HG03039 (cell line): ENCODE data around the gene LARGE1.

Experiments used
- ATAC-seq: cut with Tn5 transposase; IDR thresholded peaks from one replicate; pipeline ENCODE4 v1.9.1; 2021; ENCODE audit warnings: mild to moderate bottlenecking, moderate library complexity; ENCODE audit not compliant: unreplicated experiment

Gene LARGE1

DNA sequence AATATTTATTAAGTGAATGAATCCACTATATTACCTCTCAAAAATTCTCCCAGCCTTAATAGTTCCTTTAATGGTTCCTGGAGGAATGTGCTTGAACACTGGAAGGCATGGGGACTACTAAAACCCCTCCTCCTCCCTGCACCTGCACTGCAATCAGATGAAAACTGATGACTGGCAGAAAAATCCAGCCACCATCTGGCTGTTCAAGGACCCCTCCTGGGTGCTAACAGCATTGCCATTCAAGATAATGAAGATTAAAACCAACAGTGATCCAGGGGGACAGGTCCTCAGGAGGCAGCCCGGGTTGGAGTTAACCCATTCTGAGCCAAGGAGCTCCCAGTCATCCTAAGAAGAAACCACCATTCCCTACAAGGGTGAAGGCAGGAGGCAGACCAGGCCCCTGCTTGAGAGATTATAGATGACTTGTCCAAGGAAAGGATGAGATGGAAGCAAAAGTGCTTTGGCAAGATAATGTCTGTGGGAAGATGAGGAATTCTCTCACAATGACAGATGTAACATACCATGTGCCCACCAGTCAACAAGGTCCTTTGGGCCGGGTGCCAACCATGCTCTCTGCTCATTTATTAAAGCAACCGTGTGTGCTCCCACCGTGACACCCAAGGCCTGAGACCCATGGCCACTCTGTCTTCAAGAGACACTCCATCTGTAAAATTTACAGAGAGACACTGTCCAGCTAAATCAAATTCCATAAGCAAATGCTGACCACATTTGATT is 90.6 kb downstream of the LARGE1 start:
- no peak for ATAC-seq

DNA sequence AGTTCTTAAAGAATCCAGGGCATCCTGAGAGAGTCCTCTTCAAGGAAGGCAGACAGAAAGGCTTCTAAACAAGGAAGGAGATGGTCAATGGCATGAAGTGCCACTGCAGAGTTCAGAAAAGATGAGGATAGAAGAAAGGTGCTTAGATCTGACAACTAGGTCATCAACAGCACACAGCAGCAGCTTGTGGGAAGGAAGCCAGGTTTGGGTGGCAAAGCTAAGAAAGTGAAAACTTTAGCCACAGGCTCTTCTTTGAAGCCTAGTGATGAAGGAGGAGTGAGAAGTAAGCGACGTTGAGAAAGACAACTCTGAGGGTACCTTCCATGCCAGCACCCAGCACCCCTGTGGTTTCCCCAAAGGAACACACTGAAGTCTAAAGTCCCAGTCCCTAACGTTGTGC is 92.0 kb downstream of the LARGE1 start:
- no peak for ATAC-seq

DNA sequence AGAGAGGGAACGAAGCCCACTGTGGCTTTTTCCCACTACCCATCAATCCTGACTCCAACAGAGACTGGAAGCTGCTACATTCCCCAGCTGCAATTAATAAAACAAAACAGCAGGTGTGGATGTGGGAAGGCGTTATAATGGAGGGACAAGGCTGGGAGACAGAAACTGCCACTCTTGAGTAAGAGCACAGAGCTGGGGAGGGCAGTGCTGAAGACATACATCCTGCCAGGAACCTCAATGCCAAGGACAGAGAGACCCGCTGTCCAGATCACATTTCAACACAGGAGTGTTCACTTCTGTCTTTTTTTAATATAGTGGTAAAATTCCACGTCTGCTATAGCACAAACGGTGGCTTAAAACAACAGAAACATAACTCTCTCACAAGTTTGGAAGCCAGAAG is 94.5 kb downstream of the LARGE1 start:
- ATAC-seq: no peak

DNA sequence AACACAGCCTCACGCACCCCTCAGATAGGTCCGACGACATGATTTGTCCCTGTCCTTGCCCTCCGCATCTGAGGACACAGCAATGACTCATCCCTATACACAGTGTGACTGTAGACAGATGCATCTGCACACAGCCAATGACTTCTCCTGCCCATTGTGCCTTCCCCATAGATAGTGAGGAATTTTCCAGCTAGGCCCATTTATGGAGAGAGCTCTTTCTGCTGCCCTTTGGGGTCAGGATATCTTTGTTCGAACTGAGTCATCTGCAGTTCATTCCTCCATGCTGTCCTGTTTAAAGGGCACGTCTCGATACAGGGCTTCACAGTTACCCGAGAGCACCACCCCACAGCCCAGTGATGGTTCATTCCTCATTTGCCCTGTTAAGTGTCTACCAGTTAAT is 96.7 kb downstream of the LARGE1 start:
- ATAC-seq: no peak

DNA sequence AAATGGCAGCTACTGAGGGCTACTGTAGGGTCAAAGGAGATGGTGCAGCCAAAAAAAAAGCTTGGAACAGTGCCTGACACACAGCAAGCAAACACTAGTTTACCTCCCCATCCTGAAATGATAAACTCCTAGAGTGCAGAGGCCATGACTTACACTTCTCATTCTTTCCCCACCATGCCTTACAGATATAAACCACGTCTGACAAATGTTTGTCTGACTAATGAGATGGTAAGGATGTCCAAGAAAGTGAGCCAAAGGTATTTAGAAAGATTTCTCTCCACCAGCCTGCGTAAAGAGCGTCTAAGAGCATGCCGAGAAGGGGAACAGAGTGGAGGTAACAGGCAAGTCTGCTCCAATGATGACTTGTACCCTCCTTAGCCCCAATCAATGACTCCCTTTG is 99.0 kb downstream of the LARGE1 start:
- ATAC-seq: no peak

DNA sequence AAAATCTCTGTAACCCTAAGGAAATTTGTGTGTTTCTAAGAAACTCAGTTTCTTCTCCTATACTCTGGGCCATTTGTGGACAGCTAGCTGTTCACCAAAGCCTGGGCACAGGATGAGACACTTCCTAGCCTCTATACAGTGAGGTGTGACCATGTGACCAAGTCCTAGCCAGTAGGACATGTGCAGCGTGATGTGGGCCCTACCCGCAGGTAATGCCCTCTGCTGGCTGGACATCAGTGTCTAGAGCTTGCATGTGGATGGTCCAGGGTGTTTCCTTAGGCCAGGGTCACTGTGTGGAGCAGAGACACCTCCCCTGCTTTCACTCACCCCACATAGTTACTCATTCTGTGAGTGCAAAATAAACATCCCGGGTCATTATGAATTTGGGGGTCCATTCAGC is 100.5 kb downstream of the LARGE1 start:
- no peak for ATAC-seq

DNA sequence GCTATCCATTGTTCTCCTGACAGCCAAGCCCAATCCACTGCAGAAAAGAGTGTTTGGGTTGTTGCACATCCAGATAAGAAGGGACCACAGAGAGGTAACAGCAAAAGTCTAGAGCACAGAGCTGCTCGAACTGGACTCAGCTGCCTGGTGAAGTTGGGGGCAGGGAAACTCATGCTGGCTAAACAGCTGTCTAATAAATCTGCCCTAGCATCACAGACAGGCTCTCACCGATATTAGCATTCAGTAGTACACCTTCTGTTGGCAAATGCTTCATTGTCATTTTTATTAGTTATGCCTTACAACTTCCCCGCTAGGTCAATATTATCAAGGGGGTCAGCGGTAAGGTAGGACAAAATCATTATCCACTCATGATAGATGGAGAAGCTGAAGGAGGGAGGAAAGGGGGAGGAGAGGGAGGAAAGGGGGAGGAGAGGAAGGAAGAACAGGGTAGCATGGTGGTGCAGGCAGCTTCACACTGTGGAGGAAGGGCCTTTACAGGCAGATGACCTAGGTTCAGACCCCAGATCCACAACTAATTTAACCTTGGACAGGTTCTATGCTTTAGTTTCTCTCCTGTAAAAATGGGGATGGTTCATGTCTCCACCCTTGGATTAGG is 102.7 kb downstream of the LARGE1 start:
- ATAC-seq: no peak

DNA sequence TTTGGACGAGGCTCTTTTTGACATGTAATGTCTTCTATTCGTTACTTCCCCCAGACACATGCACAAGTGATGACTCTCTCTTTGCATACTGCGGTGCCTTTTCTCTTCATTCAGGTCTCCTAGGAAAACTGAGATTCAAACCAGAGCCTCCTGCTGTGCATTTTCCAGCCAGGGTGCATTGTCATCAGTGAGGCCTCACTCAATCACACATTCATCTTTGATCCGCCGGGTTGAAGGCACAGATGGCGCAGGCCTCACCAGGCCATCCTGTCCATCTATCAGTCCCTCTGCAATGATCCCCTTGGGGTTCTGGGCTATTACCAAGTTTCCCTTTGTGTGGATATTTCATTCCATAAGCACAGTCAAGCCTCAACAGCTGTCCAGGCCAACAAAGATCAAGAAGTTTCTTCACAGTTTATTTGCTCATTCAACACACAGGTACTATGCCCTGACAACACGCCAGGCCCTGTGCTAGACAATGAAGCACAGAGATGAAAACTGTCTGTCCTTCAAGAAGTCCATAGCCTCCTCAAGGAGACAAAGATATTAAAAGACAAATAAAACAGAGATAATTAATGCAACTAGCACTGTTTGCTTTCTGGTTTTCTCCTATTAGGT is 107.8 kb downstream of the LARGE1 start:
- ATAC-seq: no peak

DNA sequence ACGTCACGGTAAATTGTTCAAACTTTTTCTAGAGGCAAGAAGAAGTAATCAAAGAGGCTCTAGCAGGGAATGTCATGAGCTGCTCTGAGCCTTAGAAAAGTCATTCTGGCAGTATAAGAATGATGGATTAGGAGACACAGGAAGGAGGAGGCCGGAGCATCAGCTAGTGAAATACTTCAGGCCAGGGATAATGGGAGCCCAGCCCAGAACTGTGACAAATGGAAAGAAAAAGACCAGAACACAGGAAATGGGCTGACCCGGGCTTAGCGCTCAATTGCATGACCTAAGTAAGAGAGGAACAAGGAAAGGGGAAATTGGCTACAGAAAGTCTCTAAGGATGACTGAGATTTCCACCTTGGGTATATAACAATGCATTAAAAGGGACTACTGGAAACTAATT is 108.6 kb downstream of the LARGE1 start:
- no peak for ATAC-seq

DNA sequence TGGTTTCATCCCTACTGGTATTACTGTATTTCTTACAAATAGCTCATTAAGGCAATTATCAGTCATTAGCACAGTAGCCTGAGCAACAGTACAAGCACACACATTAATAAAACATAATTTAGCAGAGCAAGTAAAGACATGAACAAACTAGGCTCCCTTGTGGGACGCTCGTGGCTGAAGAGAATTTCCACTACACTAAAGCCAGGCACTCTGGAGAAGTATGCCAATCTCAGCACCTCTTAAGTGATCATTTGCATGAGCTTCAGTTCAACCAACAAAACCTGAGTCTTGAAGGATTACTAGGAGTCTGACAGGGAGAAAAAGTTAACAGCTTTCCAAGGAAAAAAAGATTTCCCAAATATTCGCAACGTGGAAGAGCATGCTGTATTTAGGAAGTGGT is 109.1 kb downstream of the LARGE1 start:
- ATAC-seq: no peak

DNA sequence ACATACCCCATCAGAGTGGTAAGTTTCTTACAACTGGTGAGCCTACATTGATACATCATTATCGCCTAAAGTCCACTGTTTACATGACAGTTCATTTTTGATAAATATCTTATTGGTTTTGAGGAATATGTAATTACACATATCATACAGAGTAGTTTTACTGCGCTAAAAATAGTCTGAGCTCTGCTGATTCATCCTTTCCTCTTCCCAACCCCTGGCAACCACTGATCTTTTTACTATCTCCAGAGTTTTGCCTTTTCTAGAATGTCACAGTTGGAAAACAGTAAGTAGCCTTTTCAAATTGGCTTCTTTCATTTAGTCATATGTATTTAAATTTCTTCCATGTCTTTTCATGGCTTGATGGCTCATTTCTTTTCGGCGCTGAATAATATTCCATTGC is 112.8 kb downstream of the LARGE1 start:
- ATAC-seq: no peak

DNA sequence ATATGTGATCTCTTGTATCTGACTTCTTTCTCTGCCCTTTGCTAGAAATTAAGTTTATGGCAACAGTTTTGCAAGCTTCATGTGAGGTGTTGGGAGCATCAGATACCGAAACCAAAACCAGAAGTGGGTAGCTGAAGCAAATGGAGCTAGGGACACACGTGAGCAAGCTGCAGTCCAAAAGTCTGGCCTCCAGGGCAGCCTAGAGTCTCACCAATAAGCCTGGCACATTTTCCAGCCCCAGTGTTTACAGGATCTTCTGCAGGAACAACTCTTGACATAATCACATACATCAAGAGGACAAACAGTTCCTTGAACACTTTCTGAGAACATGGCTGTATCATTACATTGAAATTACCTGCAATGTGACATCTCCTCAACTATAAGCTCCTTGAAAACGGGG is 114.1 kb downstream of the LARGE1 start:
- ATAC-seq: no peak

DNA sequence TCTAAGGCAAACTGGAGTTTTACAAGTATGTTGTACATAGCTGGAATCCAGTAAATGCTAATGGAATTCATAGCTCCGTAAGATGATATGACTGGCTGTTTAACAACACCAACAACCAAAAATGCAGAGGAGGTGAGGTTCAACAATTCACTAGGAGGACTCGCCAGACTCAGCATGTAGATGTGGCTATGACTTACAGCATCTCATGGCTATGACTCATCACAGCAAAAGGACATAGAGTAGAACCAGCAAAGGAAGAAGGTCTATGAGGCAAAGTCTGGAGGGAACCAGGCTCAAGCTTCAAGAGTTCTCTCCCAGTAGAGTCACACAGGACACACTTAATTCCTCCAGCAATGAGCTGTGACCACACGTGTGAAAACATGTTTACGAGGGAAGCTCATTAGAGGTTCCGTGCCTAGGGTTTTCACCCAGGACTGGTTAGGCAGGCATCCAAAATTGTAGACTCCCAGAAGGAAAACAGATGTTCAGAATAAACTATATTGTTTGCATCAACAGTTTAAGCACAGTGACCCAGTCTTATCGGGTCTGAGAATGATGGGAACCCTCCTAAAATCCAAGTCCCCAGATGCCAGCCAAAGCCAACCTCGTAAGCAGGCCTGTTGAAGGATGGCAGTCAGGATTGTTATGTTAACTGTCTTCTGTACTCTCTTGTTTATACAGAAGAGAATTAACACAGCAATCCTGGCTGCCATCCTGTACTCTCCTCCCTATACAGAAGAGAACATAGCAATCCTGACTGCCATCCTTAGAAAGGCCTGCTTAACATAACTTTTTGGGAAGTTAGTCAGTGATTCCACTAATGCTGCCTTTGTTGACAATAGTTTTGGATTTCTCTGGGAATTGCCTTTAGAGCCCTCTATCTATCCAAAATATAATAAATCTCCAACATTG is 116.6 kb downstream of the LARGE1 start:
- no peak for ATAC-seq

DNA sequence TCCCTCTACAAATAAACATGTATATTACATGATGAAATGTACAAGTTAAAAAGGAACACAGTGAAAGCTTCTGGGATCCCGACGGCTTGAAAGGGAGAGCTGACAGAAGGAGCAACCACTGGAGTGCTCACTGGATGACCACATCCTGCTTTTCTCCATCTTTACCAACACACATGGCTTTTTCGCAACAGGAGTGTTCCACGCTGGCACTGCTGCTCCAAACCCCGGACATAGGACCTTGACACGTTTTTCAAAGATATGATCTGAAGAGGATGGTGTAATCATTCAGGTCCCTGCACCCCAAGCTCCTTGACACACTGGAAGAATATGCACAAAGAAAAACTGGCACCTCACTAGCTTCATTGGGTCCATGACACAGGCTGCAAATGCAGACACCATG is 121.9 kb downstream of the LARGE1 start:
- no peak for ATAC-seq

DNA sequence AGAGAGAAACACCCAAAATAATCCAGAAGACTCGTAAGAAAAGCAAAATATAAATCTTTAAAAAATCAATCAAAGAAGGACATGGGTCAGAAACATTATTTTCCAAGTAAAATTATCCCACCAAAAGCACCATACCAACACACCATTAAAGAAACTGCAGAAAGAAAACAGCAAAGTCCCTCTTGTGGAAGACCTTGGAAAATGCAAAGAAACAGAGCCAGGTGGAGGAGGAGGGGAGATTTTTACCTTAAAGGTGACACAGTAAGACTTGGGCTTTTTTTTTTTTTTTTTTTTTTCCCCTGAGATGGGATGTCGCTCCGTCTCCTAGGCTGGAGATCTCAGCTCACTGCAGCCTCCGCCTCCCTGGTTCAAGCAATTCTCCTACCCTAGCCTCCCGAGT is 123.8 kb downstream of the LARGE1 start:
- no peak for ATAC-seq

DNA sequence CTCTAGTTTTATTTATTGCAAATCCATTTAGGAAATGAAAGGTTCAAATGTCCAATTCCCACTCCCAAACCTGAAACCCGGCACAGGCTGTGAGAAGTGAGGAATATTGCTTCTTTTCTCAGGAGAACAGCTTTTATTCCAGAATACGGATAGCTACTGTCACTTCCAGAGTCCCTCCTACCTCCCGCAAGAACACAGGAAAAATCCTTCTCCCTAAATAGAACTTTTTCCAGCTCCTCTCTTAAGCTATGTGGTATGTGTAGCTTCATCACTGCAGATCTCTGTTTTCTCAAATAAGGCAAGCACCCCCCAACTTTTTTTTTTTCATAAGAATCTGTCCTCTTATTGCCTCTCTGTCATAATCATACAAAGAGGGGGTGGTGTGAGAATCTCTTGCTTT is 126.8 kb downstream of the LARGE1 start:
- no peak for ATAC-seq

DNA sequence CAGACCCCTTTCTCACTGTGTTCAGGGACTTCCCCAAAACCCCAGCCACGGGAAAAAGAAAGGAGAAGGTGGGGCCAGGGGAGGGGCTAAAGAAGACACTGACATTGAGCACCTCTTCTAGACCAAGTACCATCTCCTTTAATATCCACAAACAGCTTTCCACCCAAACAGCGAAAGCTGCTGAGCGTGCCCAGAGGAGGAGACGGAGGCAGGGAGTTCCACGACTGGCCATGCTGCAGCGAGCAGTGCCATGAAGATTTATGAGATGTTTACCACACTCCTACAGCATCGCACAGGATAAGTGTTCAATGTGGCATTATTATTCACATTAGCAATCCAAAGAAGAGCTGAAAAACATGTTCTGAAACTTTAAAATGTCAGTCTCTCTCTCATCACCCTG is 127.4 kb downstream of the LARGE1 start:
- ATAC-seq: no peak

DNA sequence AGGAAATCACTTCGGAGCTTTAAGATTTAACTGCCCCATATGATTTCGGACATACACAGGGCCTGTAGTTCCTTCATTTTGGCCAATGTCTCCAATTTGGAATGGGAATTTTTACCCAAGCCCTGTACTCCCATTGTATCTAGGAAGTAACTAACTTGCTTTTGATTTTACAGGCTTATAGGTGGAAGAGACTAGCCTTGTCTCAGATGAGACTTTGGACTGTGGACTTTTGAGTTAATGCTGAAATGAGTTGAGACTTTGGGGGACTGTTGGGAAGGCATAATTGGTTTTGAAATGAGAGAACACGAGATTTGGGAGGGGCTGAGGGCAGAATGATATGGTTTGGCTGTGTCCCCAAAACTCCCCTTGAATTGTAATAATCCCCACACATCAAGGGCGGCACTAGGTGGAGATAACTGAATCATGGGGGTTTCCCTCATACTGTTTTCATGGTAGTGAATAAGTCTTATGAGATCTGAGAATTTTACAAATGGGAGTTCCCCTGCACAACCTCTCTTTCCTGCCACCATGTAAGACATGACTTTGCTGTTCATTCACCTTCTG is 130.5 kb downstream of the LARGE1 start:
- no peak for ATAC-seq

DNA sequence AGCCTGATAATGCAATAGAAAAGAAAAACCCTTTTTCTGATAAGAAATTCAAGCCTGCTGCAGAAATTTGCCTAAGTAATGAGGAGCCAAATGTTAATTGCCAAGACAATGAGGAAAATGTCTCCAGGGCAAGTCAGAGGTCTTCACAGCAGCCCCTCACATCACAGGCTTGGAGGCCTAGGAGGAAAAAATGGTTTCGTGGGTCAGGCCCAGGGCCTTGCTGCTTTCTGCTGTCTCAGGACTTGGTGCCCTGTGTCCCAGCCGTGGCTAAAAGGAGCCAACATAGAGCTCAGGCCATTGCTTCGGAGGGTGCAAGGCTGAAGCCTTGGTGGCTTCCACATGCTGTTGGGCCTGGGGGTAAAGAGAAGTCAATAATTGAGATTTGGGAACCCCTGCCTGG is 131.3 kb downstream of the LARGE1 start:
- ATAC-seq: no peak

DNA sequence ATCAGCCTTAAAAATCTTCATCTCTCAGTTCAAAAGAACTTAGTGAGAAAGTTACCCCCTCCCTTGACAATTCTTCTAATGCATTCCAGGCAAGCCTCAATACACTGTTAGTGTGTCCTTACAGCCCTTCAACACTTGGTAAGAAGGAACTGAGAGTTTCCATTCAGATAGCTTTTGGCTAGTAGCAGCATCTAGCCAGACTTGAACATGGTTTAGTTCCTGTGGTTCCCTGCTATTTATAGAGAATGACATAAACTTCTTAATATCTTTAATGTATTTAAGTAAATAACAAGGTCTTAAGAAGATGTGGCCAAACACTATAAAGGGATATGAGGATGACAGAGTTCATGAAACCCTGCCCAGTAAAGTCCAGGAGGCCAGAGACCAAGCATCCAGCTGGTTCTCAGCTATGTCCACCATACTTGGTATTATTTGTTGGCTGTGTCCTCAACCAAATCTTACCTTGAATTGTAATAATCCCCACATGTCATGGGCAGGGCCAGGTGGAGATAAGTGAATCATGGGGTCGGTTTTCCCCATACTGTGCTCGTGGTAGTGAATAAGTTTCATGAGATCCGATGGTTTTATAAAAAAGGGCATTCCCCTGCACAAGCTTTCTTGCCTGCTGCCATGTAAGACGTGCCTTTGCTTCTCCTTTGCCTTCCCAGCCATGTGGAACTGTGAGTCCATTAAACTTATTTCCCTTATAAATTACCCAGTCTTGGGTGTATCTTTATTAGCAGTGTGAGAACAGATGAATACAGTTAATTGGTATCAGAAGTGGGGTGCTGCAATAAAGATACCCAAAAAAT is 132.4 kb downstream of the LARGE1 start:
- ATAC-seq: no peak
